Stimulated activated CD4-positive, alpha-beta T cell treated with anti-CD3 and anti-CD28 coated beads, Interleukin-1b, Interleukin-23, amount 100 ng/mL, for 24 hours (primary cell): Measurements from ENCODE around the gene LAMTOR3.

Experiments
- DNase-seq, 4 experiments: peaks; one replicate each; pipeline ENCODE4 v3.0.0-alpha.2; 2020; ENCODE audit warnings: low read depth in 4 of 4, low spot score in 1 of 4

The LAMTOR3 gene

GRCh38 chr4:99863804-99864203 is 30.4 kb downstream of the LAMTOR3 start:
- no peak for DNase-seq

DNA sequence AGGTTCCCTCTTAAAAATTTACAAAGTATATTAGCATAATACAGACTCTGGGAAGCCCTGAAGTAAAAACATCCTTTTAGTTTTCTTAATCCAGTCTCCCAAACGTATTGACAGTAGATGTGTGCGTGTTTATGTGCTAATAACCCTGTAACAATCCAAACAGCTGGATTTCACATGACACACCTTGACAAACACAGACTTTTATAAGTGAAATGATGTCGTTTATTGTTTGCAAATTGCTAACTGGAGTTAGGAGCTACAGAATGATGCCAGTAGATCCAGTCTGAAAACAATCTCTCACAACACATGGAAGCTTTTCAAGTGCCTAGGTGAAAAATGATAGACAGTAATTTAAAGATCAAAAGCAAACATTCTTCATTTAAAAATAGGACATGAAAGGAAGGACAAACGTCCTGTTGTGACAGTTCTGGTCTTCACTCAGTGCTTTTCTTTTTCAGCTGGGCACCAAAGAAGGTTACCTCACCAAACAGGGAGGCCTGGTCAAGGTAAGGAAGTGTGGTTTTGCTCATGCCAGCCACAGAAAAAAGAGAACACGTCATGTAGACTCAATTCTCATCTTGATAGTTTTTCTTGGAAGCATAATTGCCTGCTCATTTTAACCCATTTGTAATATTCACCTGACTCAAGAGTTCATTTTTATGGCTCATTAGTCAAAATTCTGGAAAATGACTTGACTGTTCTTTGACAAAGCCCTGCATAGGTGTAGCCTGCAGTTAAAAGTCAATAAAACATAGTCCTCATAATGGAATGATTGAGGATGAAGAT is 32.9 kb downstream of the LAMTOR3 start:
- no peak for DNase-seq

GRCh38 chr4:99860521-99860920 is 33.7 kb downstream of the LAMTOR3 start:
- no peak for DNase-seq

DNA sequence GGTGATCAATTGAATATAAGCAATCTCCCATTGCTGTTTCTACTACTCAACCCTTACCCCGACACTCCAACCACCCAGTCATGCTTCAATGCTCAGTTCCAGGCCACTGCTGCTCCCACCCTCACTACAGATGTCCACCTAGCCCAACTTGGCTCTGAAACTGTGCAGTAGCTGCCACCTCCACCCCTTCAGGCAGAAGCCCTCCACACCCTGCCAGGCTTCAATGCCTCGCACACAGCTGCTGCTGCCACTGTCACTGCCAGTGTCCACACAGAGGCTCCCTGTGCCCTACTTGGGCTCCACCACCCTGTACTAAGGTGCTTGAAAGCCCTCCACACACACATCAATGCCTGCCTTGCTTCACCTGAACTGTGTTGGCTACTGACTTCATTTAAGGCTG is 34.6 kb downstream of the LAMTOR3 start:
- DNase-seq, result no peak

DNA sequence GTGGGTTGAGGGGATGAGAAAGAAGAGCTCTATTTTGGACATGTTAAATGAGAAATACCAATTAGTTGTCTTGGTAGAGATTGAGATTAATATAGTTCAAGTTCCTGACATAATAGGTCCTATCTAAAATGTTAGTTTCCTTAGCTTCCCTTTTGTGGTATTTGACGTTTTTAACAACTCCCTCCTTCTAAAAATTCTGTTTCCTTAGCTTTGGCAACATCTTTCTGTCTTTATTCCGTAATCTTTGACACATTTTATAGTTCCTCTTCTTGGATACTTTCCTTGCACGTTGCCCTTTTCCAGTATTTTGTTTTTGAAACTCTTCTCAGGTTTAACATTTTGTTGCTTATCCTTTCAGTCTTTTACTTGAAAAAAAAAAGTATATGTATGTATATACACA is 36.9 kb downstream of the LAMTOR3 start:
- no peak for DNase-seq

- DNase-seq, result no peak
These were observed 38.1 kb downstream of the LAMTOR3 start for GRCh38 chr4:99856166-99856565.

- no peak for DNase-seq
These were observed 38.5 kb downstream of the LAMTOR3 start for GRCh38 chr4:99855678-99856077.

- DNase-seq, result no peak
These were observed 40.2 kb downstream of the LAMTOR3 start for GRCh38 chr4:99853999-99854398.

DNA sequence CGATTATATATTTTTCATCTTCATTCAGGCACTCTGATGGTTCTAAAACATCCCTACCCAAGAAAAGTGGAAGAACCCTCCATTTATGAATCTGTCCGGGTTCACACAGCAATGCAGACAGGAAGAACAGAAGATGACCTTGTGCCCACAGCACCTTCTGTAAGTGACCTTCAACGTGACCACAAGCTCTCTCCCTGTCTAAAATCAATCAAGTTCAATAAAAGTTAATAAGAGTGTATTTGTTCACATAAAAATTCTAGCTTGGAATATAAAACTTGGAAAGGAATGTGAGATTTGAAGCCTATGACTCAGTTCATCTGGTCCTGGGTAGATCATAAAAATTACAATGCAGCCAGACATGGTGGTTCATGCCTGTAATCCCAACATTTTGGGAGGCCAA is 41.0 kb downstream of the LAMTOR3 start:
- DNase-seq, result no peak

DNA sequence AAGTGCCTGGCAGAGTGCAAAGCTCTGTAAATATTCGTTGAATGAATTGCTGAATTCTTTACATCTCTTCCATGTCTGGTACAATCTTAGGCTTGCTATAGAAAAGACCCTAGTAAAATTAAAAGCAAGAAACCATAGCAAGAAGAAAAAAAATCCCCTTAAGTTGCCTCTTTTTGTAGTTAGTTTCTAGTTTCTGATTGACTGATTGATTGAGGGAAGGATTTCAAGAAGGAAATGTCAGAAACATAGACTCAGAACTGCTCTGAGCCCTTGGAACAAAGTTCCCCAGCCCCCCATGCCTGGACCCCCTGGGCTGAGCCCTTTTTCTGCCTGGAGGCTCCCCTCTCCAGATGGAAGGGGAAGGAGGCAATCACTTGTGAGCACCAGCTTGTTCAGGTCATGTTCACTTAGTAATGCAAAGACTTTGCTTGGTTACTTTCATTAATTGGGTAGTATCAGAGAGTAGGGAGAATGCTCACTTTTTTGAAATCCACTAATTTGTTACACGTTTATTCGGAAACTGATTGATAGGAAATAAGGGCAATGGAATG is 42.0 kb downstream of the LAMTOR3 start:
- no peak for DNase-seq

- DNase-seq, result no peak
These were observed 45.6 kb downstream of the LAMTOR3 start for GRCh38 chr4:99848591-99849001.

- DNase-seq, result no peak
These were observed 46.8 kb downstream of the LAMTOR3 start for GRCh38 chr4:99847362-99847976.

DNA sequence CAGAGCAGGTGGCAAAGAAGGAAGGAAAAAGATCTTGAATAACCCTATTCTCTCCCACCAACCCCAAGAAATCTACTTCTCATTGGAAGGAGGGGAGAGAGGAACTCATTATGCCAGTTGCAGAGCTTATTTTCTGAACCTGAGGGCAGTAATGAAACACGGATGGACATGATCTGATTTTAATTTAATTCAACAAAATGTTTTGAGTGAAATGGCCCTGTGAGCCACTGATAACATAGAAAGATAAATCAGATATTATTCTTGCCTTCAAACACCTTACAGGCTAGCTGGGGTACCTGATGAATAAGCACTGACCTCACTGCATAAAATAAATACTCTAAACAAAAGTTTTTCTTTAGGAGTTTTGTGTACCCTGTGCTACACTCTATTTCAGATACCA is 47.3 kb downstream of the LAMTOR3 start:
- DNase-seq, result no peak

- no peak for DNase-seq
These were observed 48.3 kb downstream of the LAMTOR3 start for GRCh38 chr4:99845708-99846469.

GRCh38 chr4:99845179-99845578 is 49.0 kb downstream of the LAMTOR3 start:
- DNase-seq, result no peak

- DNase-seq, result no peak
These were observed 50.2 kb downstream of the LAMTOR3 start for GRCh38 chr4:99844048-99844447.

DNA sequence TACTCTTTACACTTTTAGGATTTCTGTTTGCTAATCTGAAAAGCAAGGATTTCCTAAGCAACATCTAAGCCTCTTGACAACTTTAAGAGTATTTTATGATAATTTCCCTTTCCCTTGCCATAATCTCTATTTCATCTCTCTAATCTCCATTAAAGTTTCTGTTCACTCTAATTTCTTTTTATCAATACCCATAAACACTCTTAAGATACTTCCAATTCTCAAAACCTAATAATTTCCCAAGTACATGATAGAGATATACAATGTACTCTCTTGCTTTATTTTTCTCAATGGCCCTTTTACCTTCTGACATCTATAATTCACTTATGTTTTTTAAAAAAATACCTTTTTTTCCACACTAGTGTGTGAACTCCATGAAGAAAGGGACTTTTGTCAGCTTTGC is 50.8 kb downstream of the LAMTOR3 start:
- no peak for DNase-seq

- no peak for DNase-seq
These were observed 53.1 kb downstream of the LAMTOR3 start for GRCh38 chr4:99841129-99841528.

DNA sequence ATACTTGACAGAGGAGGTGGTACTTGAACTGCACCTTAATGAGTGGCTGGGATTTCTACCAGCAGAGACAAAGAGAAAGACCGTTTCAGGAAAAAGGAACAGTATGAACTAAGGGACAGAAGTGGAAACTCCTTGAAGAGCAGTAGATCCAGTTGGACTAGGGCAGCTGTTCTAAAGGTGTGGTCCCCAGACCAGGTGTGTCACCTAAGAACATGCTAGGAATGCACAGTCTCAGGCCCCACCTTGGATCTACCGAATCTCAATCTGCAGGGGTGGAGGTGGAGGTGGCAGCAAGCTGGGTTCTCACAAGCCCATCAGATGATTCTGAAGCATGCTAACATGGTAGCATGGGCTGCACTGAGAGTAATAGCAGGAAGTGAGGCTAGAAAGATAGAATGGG is 55.3 kb downstream of the LAMTOR3 start:
- no peak for DNase-seq

DNA sequence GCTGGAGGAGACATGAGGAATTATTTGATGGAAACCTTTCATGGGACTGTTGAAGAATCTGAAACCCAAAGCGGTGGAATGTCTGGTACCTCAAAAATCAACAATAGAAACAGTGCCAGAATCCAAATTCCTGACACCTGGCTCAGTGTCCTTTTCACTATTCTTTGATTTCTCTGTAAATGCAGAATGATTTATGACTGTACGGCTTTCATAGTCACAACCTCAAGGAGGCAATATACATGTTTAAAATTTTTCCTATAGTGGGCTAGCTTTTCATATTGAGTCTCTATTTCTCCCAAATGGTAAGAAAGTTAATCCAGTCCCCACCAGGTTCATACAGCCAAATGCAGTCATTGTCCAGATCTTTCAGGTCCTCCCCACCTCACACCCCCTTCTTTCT is 58.3 kb downstream of the LAMTOR3 start:
- DNase-seq, result no peak

GRCh38 chr4:99834569-99834968 is 59.7 kb downstream of the LAMTOR3 start:
- no peak for DNase-seq

- no peak for DNase-seq
These were observed 60.5 kb downstream of the LAMTOR3 start for GRCh38 chr4:99833756-99834155.
